ENCODE measurements around the gene LRRC41. TPM values are rescaled to one million over a fixed set of nuclear protein-coding genes. Genes with fewer than 3 reads are reported as not detected.

The LRRC41 gene
- total RNA-seq, 3 donors from 2014 or later: 43.0 to 47.7 (median 45.8) TPM

GRCh38 chr1:46284058-46284457, 19.4 kb downstream of the LRRC41 start:
- peaks cover 3% of the 10 kb centered on the region for H3K4me1 Mint-ChIP-seq (ENCODE audit: low read depth)
- DNase-seq: no peak
- no peak for ATAC-seq
- no peaks in the 10 kb centered on the region for H3K9me3 Mint-ChIP-seq
- peaks cover 24% of the 10 kb centered on the region for H3K36me3 Mint-ChIP-seq (ENCODE audit: insufficient read depth)
- H3K4me3 Mint-ChIP-seq: no peak overlapping the region
- no peaks in the 10 kb centered on the region for H3K27me3 Mint-ChIP-seq (ENCODE audit: low read depth)

- Mint-ChIP-seq H3K36me3 (ENCODE audit: insufficient read depth) (peaks cover 27% of the 10 kb centered on the region), H3K4me3 (no peak overlapping the region), H3K27me3 (ENCODE audit: low read depth) (no peaks in the 10 kb centered on the region), H3K4me1 (ENCODE audit: low read depth) (no peaks in the 10 kb centered on the region), H3K9me3 (no peaks in the 10 kb centered on the region)
- ATAC-seq: no peak
- DNase-seq: no peak
Measured at GRCh38 chr1:46281021-46281420, 22.4 kb downstream of the LRRC41 start.

- DNase-seq: no peak
- no peak overlapping the region for H3K4me3 Mint-ChIP-seq
- no peaks in the 10 kb centered on the region for H3K9me3 Mint-ChIP-seq
- no peaks in the 10 kb centered on the region for H3K4me1 Mint-ChIP-seq (ENCODE audit: low read depth)
- no peak for ATAC-seq
- peaks cover 27% of the 10 kb centered on the region for H3K36me3 Mint-ChIP-seq (ENCODE audit: insufficient read depth)
- H3K27me3 Mint-ChIP-seq (ENCODE audit: low read depth): no peaks in the 10 kb centered on the region
Measured at GRCh38 chr1:46280092-46280491, 23.3 kb downstream of the LRRC41 start.

- Mint-ChIP-seq H3K36me3 (ENCODE audit: insufficient read depth) (peaks cover 21% of the 10 kb centered on the region), H3K27me3 (ENCODE audit: low read depth) (no peaks in the 10 kb centered on the region), H3K4me1 (ENCODE audit: low read depth) (no peaks in the 10 kb centered on the region), H3K9me3 (no peaks in the 10 kb centered on the region), H3K4me3 (no peak overlapping the region)
- no peak for DNase-seq
- no peak for ATAC-seq
Measured at GRCh38 chr1:46278807-46279206, 24.6 kb downstream of the LRRC41 start.

- DNase-seq (no peak), ATAC-seq (no peak)
- Mint-ChIP-seq H3K4me3 (no peak overlapping the region), H3K9me3 (no peaks in the 10 kb centered on the region), H3K4me1 (ENCODE audit: low read depth) (no peaks in the 10 kb centered on the region), H3K27me3 (ENCODE audit: low read depth) (no peaks in the 10 kb centered on the region), H3K36me3 (ENCODE audit: insufficient read depth) (peaks cover 16% of the 10 kb centered on the region)
Measured at GRCh38 chr1:46277658-46278373, 25.6 kb downstream of the LRRC41 start.

GRCh38 chr1:46275030-46275337, 28.4 kb downstream of the LRRC41 start:
- no peak for DNase-seq
- Mint-ChIP-seq H3K36me3 (ENCODE audit: insufficient read depth) (peaks cover 10% of the 10 kb centered on the region), H3K27me3 (ENCODE audit: low read depth) (no peaks in the 10 kb centered on the region)

GRCh38 chr1:46274225-46275029, 29.0 kb downstream of the LRRC41 start:
- DNase-seq: no peak
- ATAC-seq: no peak
- Mint-ChIP-seq H3K9me3 (no peaks in the 10 kb centered on the region), H3K4me3 (no peak overlapping the region), H3K4me1 (ENCODE audit: low read depth) (no peaks in the 10 kb centered on the region), H3K36me3 (ENCODE audit: insufficient read depth) (peaks cover 5% of the 10 kb centered on the region), H3K27me3 (ENCODE audit: low read depth) (no peaks in the 10 kb centered on the region)

More at GRCh38 chr1:46275030-46275337, 28.4 kb downstream of the LRRC41 start:
- Mint-ChIP-seq H3K9me3 (no peaks in the 10 kb centered on the region), H3K4me3 (no peak overlapping the region), H3K4me1 (ENCODE audit: low read depth) (no peaks in the 10 kb centered on the region)
- no peak for ATAC-seq

- Mint-ChIP-seq H3K27me3 (ENCODE audit: low read depth) (no peaks in the 10 kb centered on the region), H3K9me3 (no peaks in the 10 kb centered on the region), H3K36me3 (ENCODE audit: insufficient read depth) (peaks cover 12% of the 10 kb centered on the region), H3K4me3 (no peak overlapping the region), H3K4me1 (ENCODE audit: low read depth) (no peaks in the 10 kb centered on the region)
- ATAC-seq (no peak), DNase-seq (no peak)
Measured at GRCh38 chr1:46268578-46268977, 34.8 kb downstream of the LRRC41 start.

GRCh38 chr1:46263146-46263545, 40.3 kb downstream of the LRRC41 start:
- Mint-ChIP-seq H3K9me3 (no peaks in the 10 kb centered on the region), H3K36me3 (ENCODE audit: insufficient read depth) (peaks cover 12% of the 10 kb centered on the region), H3K27me3 (ENCODE audit: low read depth) (no peaks in the 10 kb centered on the region), H3K4me1 (ENCODE audit: low read depth) (no peaks in the 10 kb centered on the region), H3K4me3 (no peak overlapping the region)
- ATAC-seq (no peak), DNase-seq (no peak)

- Mint-ChIP-seq H3K36me3 (ENCODE audit: insufficient read depth) (peaks cover 12% of the 10 kb centered on the region), H3K9me3 (no peaks in the 10 kb centered on the region)
Measured at GRCh38 chr1:46262508-46262907, 40.9 kb downstream of the LRRC41 start.

GRCh38 chr1:46256523-46256922, 46.9 kb downstream of the LRRC41 start:
- H3K9me3 Mint-ChIP-seq: no peaks in the 10 kb centered on the region
- H3K4me3 Mint-ChIP-seq: no peak overlapping the region
- no peaks in the 10 kb centered on the region for H3K27me3 Mint-ChIP-seq (ENCODE audit: low read depth)
- H3K36me3 Mint-ChIP-seq (ENCODE audit: insufficient read depth): peaks cover 4% of the 10 kb centered on the region
- no peak for ATAC-seq
- no peaks in the 10 kb centered on the region for H3K4me1 Mint-ChIP-seq (ENCODE audit: low read depth)
- DNase-seq: no peak

More at GRCh38 chr1:46262508-46262907, 40.9 kb downstream of the LRRC41 start:
- DNase-seq (no peak), ATAC-seq (no peak)
- Mint-ChIP-seq H3K4me3 (no peak overlapping the region), H3K4me1 (ENCODE audit: low read depth) (no peaks in the 10 kb centered on the region), H3K27me3 (ENCODE audit: low read depth) (no peaks in the 10 kb centered on the region)

- Mint-ChIP-seq H3K27me3 (ENCODE audit: low read depth) (no peaks in the 10 kb centered on the region), H3K4me1 (ENCODE audit: low read depth) (no peaks in the 10 kb centered on the region), H3K9me3 (no peaks in the 10 kb centered on the region), H3K4me3 (no peak overlapping the region), H3K36me3 (ENCODE audit: insufficient read depth) (peaks cover 4% of the 10 kb centered on the region)
- no peak for ATAC-seq
- no peak for DNase-seq
Measured at GRCh38 chr1:46254668-46255067, 48.7 kb downstream of the LRRC41 start.

GRCh38 chr1:46248122-46248920, 55.1 kb downstream of the LRRC41 start:
- DNase-seq (no peak), ATAC-seq (no peak)
- peaks cover 4% of the 10 kb centered on the region for H3K36me3 Mint-ChIP-seq (ENCODE audit: insufficient read depth)
- H3K4me1 Mint-ChIP-seq (ENCODE audit: low read depth): peaks cover 10% of the 10 kb centered on the region
- no peaks in the 10 kb centered on the region for H3K9me3 Mint-ChIP-seq
- peak overlapping the region; percentile 87 for H3K4me3 Mint-ChIP-seq
- H3K27me3 Mint-ChIP-seq (ENCODE audit: low read depth): no peaks in the 10 kb centered on the region

GRCh38 chr1:46247436-46248121, 55.8 kb downstream of the LRRC41 start, which contains the start of gene RAD54L:
TSS of gene RAD54L (plus strand) at chr1:46247763. CDS start at chr1:46248406, 643 bp downstream.
- ATAC-seq (peak; percentile 95 to 97), DNase-seq (peak; percentile 95)
- no peaks in the 10 kb centered on the region for H3K27me3 Mint-ChIP-seq (ENCODE audit: low read depth)
- peak within 1 kb of the TSS; percentile 92 for H3K4me3 Mint-ChIP-seq
- peaks cover 10% of the 10 kb centered on the region for H3K4me1 Mint-ChIP-seq (ENCODE audit: low read depth)
- no peaks in the 10 kb centered on the region for H3K9me3 Mint-ChIP-seq
- H3K36me3 Mint-ChIP-seq (ENCODE audit: insufficient read depth): peaks cover 4% of the 10 kb centered on the region
